ENCODE data around the gene RNF5.
A peak's percentile ranks its signal among the peaks of the same experiment; 100 is the strongest.

Gene RNF5

DNA sequence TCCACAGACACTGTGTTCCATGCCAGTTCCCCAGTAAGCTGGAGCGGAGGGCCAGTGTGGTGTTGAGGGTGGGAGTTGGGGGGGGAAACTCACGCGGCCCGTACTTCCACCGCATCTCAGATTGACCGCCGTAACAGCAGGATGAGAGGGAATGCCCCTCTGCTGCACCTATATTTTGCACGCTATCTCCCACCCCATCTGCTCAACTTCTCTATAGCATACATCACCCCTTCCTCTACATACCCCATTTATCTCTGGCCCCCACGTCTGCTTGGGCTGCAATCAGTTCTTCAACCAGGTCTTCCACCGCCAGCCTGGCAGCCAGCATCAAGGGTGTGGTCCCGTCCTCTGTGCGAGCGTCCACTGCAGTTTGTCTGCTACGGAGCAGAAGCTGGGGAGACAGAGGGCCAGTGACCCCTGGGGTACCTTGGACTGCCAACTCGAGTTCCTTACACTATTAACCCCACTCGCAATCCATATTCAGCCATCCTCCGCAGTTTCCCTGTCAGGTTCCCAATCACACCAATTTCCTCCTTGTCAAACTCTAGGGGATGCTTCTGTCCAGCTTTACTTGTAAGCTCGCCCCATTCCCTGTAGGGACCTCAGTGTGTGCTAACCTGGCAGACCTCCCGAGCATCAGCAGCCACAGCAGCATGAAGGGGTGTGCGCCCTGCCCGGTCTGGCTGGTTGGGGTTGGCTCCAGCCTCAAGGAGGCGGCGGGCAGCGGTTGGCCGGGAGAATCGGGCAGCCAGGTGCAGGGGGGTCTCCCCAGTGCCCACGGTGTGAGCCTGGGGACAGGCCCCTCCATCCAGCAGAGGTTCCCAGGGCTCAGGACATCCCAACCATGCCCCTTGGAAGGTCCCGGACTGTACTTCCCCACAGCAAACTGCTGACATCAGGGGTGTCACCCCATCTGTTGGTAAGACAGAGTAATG, 18.7 kb downstream of the RNF5 start:
- TF ChIP-seq, protein P1, sequence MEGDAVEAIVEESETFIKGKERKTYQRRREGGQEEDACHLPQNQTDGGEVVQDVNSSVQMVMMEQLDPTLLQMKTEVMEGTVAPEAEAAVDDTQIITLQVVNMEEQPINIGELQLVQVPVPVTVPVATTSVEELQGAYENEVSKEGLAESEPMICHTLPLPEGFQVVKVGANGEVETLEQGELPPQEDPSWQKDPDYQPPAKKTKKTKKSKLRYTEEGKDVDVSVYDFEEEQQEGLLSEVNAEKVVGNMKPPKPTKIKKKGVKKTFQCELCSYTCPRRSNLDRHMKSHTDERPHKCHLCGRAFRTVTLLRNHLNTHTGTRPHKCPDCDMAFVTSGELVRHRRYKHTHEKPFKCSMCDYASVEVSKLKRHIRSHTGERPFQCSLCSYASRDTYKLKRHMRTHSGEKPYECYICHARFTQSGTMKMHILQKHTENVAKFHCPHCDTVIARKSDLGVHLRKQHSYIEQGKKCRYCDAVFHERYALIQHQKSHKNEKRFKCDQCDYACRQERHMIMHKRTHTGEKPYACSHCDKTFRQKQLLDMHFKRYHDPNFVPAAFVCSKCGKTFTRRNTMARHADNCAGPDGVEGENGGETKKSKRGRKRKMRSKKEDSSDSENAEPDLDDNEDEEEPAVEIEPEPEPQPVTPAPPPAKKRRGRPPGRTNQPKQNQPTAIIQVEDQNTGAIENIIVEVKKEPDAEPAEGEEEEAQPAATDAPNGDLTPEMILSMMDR (IDR thresholded peaks at IDR 0.05) = no peak
- peak overlapping the region; percentile 98 to 99 for H3K27ac ChIP-seq
- DNase-seq (ENCODE audit: low spot score) = no peak
- H3K4me3 ChIP-seq = peak overlapping the region; percentile 75

DNA sequence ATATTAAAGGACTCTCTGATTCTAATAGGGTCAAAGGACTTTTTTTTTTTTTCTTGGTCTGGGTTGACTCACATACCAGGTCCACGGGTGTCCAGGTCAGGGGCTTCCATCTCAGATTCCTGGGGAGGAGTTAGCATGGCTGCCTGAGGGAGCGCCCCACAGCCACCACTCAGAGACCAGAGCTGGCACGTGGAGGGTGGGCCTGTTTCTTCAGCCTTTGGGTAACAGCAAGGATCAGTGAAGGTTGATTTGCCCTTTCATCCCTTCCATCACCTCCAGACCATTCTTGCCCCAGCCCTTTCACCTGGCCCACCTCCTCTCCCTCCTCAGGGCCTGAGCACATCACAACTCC, 20.1 kb downstream of the RNF5 start:
- TF ChIP-seq, protein P1 (IDR thresholded peaks at IDR 0.05) = no peak
- H3K27ac ChIP-seq = no peak overlapping the region
- no peak for DNase-seq (ENCODE audit: low spot score)
- H3K4me3 ChIP-seq = no peak overlapping the region

- DNase-seq (ENCODE audit: low spot score) = no peak
- no peak overlapping the region for H3K4me3 ChIP-seq
- no peak overlapping the region for H3K27ac ChIP-seq
- TF ChIP-seq, protein P1 (IDR thresholded peaks at IDR 0.05) = no peak
Measured at GRCh38 chr6:32198866-32199265, 20.7 kb downstream of the RNF5 start.

- peak; percentile 74 for DNase-seq (ENCODE audit: low spot score)
- Histone ChIP-seq H3K4me3 (no peak overlapping the region), H3K27ac (no peak overlapping the region)
- TF ChIP-seq, protein P1 (IDR thresholded peaks at IDR 0.05) = no peak
Measured at GRCh38 chr6:32200711-32201475, 22.7 kb downstream of the RNF5 start.

GRCh38 chr6:32202186-32202585, 24.0 kb downstream of the RNF5 start:
- Histone ChIP-seq H3K27ac (no peak overlapping the region), H3K4me3 (no peak overlapping the region)
- no peak for DNase-seq (ENCODE audit: low spot score)
- TF ChIP-seq, protein P1 (IDR thresholded peaks at IDR 0.05) = no peak

DNA sequence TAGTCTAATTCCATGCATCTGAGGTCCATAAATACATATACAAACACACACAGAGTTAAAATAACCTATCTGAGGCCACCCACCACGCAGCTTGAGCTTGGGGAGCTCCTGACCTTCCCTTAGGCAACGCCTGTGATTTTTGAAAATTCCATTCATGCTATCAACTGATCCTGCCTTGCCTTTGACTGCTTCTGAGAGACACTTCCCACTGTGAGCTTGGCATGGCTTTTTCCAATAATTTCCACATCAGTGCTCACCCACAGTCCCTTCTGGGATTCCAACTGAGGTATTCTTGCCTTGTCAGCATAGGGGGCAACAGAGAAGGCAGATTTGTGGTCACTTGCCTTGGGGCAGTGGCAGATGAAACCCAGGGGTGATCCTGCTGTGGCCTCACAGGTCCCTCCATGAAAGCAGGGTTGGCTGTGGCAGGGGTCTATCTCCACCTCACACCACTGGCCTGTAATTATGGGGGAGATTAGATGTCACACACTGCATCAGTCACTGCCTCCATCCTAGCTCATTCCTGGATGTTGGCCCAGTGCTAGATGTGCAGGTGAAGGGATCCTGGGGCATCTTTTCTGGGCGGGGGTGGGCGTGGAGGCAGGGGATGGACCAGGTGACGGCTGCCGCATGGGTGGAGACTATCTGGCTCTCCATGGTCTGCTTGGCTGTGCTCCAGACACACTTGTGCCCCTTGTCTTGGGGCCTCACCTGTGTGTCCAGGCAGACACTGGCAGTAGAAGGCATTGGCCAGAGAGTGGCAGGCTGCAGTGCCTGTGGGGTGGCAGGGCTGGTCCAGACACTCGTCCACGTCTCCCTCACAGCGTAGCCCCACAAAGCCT, 25.4 kb downstream of the RNF5 start:
- H3K4me3 ChIP-seq = no peak overlapping the region
- H3K27ac ChIP-seq = no peak overlapping the region
- no peak for DNase-seq (ENCODE audit: low spot score)
- TF ChIP-seq, protein P1 (IDR thresholded peaks at IDR 0.05) = no peak
